SU-DHL-6 (cell line): ENCODE data around the gene SNX2.

Experiments
- H2AFZ ChIP-seq: fragments of 200-600 bp; sonication (generic); 2 replicates; pipeline ENCODE4 v1.6.1; 2014; ENCODE audit warnings: low read depth, mild to moderate bottlenecking, moderate library complexity, mixed read lengths, antibody characterized with exemption, low read length; ENCODE audit not compliant: severe bottlenecking
- H3F3A ChIP-seq: fragments of 200-600 bp; shearing (Covaris generic); 2 replicates; pipeline ENCODE4 v1.6.0; 2016; ENCODE audit warnings: antibody characterized with exemption, mild to moderate bottlenecking; ENCODE audit not compliant: insufficient read depth
- H3K27ac ChIP-seq: fragments of 200-600 bp; sonication (generic); 2 replicates; pipeline ENCODE4 v1.5.1; 2016; ENCODE audit warnings: low read depth, mild to moderate bottlenecking, low read length, moderate library complexity, mixed read lengths
- H3K27me3 ChIP-seq: fragments of 200-600 bp; sonication (generic), shearing (Covaris generic); 2 replicates; pipeline ENCODE4 v1.6.0; 2014; ENCODE audit warnings: mild to moderate bottlenecking, low read length
- H3K36me3 ChIP-seq: fragments of 200-600 bp; sonication (generic); 2 replicates; pipeline ENCODE4 v1.6.1; 2014; ENCODE audit warnings: mild to moderate bottlenecking, low read length, mixed read lengths
- H3K4me2 ChIP-seq: fragments of 300-600, 200-600 bp; shearing (Covaris generic), sonication (generic); 2 replicates; pipeline ENCODE4 v1.6.0; 2014; ENCODE audit warnings: low read length, low read depth, mild to moderate bottlenecking; ENCODE audit not compliant: poor library complexity, severe bottlenecking
- H3K4me3 ChIP-seq: fragments of 200-600 bp; sonication (generic); 2 replicates; pipeline ENCODE4 v1.5.1; 2014; ENCODE audit warnings: antibody characterized with exemption, low read length, mild to moderate bottlenecking, mixed read lengths; ENCODE audit not compliant: insufficient read depth, poor library complexity, severe bottlenecking
- H3K79me2 ChIP-seq: fragments of 200-600 bp; sonication (generic); 2 replicates; pipeline ENCODE4 v1.6.1; 2014; ENCODE audit warnings: mild to moderate bottlenecking, low read length, moderate library complexity; ENCODE audit not compliant: insufficient read depth
- H3K9ac ChIP-seq: fragments of 200-600 bp; sonication (generic); 2 replicates; pipeline ENCODE4 v1.7.0; 2014; ENCODE audit warnings: mild to moderate bottlenecking, low read length
- H3K9me2 ChIP-seq: fragments of 200-600 bp; sonication (generic); replicated peaks from 2 replicates; pipeline ENCODE4 v1.6.1; 2014; ENCODE audit warnings: low read length; ENCODE audit not compliant: insufficient read depth
- H3K9me3 ChIP-seq: fragments of 200-600 bp; sonication (generic); 2 replicates; pipeline ENCODE4 v1.6.1; 2014; ENCODE audit warnings: low read length, mixed read lengths; ENCODE audit not compliant: insufficient read depth
- H4K20me1 ChIP-seq: fragments of 200-600 bp; sonication (generic); 2 replicates; pipeline ENCODE4 v1.6.1; 2014; ENCODE audit warnings: low read depth, mild to moderate bottlenecking, antibody characterized with exemption, low read length, moderate library complexity, mixed read lengths
- CTCF ChIP-seq: fragments of 200-600 bp; sonication (generic); IDR thresholded peaks from one replicate; pipeline ENCODE4 v1.5.1; 2017; ENCODE audit warnings: antibody characterized with exemption, mild to moderate bottlenecking, low read length, moderate library complexity; ENCODE audit not compliant: insufficient read depth, poor library complexity, severe bottlenecking
- EZH2phosphoT487 ChIP-seq: fragments of 200-600 bp; sonication (generic), shearing (Covaris generic); conservative IDR thresholded peaks from 2 replicates; pipeline ENCODE4 v1.6.1; 2018; ENCODE audit warnings: mild to moderate bottlenecking, antibody characterized with exemption, low read length, moderate library complexity, mixed read lengths

SNX2 gene

GRCh38 chr5:122870219-122870856 is 95.5 kb downstream of the SNX2 start:
- H3K4me3 ChIP-seq, result no peak overlapping the region
- H3F3A ChIP-seq, result no peaks in the 10 kb centered on the region
- H2AFZ ChIP-seq, result no peak overlapping the region
- no peaks in the 10 kb centered on the region for H3K9me2 ChIP-seq
- no peaks in the 10 kb centered on the region for H3K9me3 ChIP-seq
- no peaks in the 10 kb centered on the region for H3K36me3 ChIP-seq
- H3K79me2 ChIP-seq, result no peaks in the 10 kb centered on the region
- TF ChIP-seq CTCF (no peak), EZH2phosphoT487 (no peak)
- no peak overlapping the region for H3K4me2 ChIP-seq
- H3K9ac ChIP-seq, result no peak overlapping the region
- H4K20me1 ChIP-seq, result no peaks in the 10 kb centered on the region
- no peaks in the 10 kb centered on the region for H3K27me3 ChIP-seq
- no peak overlapping the region for H3K27ac ChIP-seq

- Histone ChIP-seq H4K20me1 (no peaks in the 10 kb centered on the region), H3K9me3 (no peaks in the 10 kb centered on the region), H3K4me3 (no peak overlapping the region), H3K4me2 (no peak overlapping the region), H3F3A (no peaks in the 10 kb centered on the region), H3K79me2 (no peaks in the 10 kb centered on the region), H2AFZ (no peak overlapping the region), H3K9ac (no peak overlapping the region), H3K27ac (no peak overlapping the region), H3K9me2 (no peaks in the 10 kb centered on the region), H3K36me3 (no peaks in the 10 kb centered on the region), H3K27me3 (no peaks in the 10 kb centered on the region)
- no peak for TF ChIP-seq EZH2phosphoT487
- TF ChIP-seq CTCF, result no peak
Measured at GRCh38 chr5:122871661-122872060, 96.8 kb downstream of the SNX2 start.

GRCh38 chr5:122874179-122874875 is 99.4 kb downstream of the SNX2 start:
- H4K20me1 ChIP-seq, result no peaks in the 10 kb centered on the region

More at GRCh38 chr5:122874179-122874875, 99.4 kb downstream of the SNX2 start:
- H3K4me3 ChIP-seq, result no peak overlapping the region
- H3K27me3 ChIP-seq, result no peaks in the 10 kb centered on the region
- H3K27ac ChIP-seq, result no peak overlapping the region
- H3K79me2 ChIP-seq, result no peaks in the 10 kb centered on the region
- H3K9ac ChIP-seq, result no peak overlapping the region
- no peak overlapping the region for H3K4me2 ChIP-seq
- H3F3A ChIP-seq, result no peaks in the 10 kb centered on the region
- no peaks in the 10 kb centered on the region for H3K36me3 ChIP-seq
- no peak overlapping the region for H2AFZ ChIP-seq
- H3K9me2 ChIP-seq, result no peaks in the 10 kb centered on the region
- no peak for TF ChIP-seq EZH2phosphoT487
- no peak for TF ChIP-seq CTCF
- no peaks in the 10 kb centered on the region for H3K9me3 ChIP-seq
